Measurements from ENCODE around the gene MCM6. TPM values are rescaled to one million over a fixed set of nuclear protein-coding genes. Genes with fewer than 3 reads are reported as not detected.
A peak's percentile ranks its signal among the peaks of the same experiment; 100 is the strongest.
"Not testable (repeated sequence)": the region's sequence is repeated elsewhere in the genome, so short reads cannot be mapped to it uniquely, and the experiment has no call there.

MCM6 gene
- total and polyA plus RNA-seq, 11 donors: 1.0 to 16.1 (median 3.7) TPM

GRCh38 chr2:135797497-135798274 lies 78.6 kb downstream of the MCM6 start:
- peaks cover 0 to 11% (median 0%) of the 10 kb centered on the region in 12 donors for H3K4me1 ChIP-seq
- 25 to 40% (median 35%) methylated on average over 22 of the region's 22 CpGs for WGBS, 4 donors
- H3K4me3 ChIP-seq: no peak overlapping the region
- no peaks in the 10 kb centered on the region for H3K36me3 ChIP-seq
- no peak for TF ChIP-seq POLR2A (IDR thresholded peaks at IDR 0.05)
- TF ChIP-seq, protein P1, sequence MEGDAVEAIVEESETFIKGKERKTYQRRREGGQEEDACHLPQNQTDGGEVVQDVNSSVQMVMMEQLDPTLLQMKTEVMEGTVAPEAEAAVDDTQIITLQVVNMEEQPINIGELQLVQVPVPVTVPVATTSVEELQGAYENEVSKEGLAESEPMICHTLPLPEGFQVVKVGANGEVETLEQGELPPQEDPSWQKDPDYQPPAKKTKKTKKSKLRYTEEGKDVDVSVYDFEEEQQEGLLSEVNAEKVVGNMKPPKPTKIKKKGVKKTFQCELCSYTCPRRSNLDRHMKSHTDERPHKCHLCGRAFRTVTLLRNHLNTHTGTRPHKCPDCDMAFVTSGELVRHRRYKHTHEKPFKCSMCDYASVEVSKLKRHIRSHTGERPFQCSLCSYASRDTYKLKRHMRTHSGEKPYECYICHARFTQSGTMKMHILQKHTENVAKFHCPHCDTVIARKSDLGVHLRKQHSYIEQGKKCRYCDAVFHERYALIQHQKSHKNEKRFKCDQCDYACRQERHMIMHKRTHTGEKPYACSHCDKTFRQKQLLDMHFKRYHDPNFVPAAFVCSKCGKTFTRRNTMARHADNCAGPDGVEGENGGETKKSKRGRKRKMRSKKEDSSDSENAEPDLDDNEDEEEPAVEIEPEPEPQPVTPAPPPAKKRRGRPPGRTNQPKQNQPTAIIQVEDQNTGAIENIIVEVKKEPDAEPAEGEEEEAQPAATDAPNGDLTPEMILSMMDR (IDR thresholded peaks at IDR 0.05): peak; percentile 70 to 93 (median 88)
- H3K27ac ChIP-seq: peak overlapping the region in 1 of 12 donors; percentile 25
- intact Hi-C loops (cut with DNase I): loop anchor here in 2 of 10 donors (5.0 to 10.0 kb wide), 2 partner anchors 795 to 803 kb away; no protein-coding TSS in a partner anchor
- DNase-seq (peak; percentile 63 to 78 (median 74)), ATAC-seq (peak; percentile 48 to 85 (median 82))
- no peaks in the 10 kb centered on the region for H3K27me3 ChIP-seq
- peaks cover 0 to 17% (median 2%) of the 10 kb centered on the region in 12 donors for H3K9me3 ChIP-seq

- H3K27me3 ChIP-seq: no peaks in the 10 kb centered on the region
- H3K9me3 ChIP-seq: peaks cover 0 to 17% (median 2%) of the 10 kb centered on the region in 12 donors
- no peak for DNase-seq
- intact Hi-C loops (cut with DNase I): loop anchor here in 2 of 10 donors (5.0 to 10.0 kb wide), 2 partner anchors 794 to 802 kb away; no protein-coding TSS in a partner anchor
- peaks cover 0 to 11% (median 0%) of the 10 kb centered on the region in 12 donors for H3K4me1 ChIP-seq
- H3K4me3 ChIP-seq: no peak overlapping the region
- 92 to 97% (median 95%) methylated on average over 8 of the region's 8 CpGs for WGBS, 4 donors
- no peak for TF ChIP-seq POLR2A (IDR thresholded peaks at IDR 0.05)
- TF ChIP-seq, protein P1 (IDR thresholded peaks at IDR 0.05): no peak
- no peak overlapping the region for H3K27ac ChIP-seq
- no peaks in the 10 kb centered on the region for H3K36me3 ChIP-seq
- no peak for ATAC-seq
Observed at GRCh38 chr2:135796606-135797005, 79.6 kb downstream of the MCM6 start.

DNA sequence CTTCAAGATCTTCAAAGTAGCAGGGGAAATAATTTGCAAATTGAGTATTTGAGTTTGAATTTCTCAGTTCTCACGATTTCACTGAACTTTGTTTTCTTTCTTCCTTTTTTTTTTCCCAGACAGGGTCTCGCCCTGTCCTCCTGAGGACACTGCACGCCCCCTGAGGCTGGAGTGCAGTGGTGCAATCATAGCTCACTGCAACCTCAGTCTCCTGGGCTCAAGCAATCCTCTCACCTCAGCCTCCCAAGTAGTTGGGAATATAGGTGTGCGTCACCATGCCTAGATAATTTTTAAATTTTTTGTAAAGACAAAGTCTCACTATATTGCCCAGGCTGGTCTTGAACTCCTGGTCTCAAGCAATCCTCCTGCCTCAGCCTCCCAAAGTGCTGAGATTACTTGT lies 80.6 kb downstream of the MCM6 start:
- H3K9me3 ChIP-seq, DNase-seq, H3K27me3 ChIP-seq, H3K27ac ChIP-seq, H3K36me3 ChIP-seq, H3K4me3 ChIP-seq, ATAC-seq: not testable (repeated sequence)
- peaks cover 0 to 11% (median 0%) of the 10 kb centered on the region in 12 donors for H3K4me1 ChIP-seq
- WGBS, 4 donors: 83 to 89% (median 86%) methylated on average over 4 of the region's 4 CpGs
- intact Hi-C loops (cut with DNase I): loop anchor here in 3 of 10 donors (2.0 to 10.0 kb wide), 3 partner anchors 41 to 801 kb away; partner anchors contain the start of gene LCT (in 1 of the 3)

DNA sequence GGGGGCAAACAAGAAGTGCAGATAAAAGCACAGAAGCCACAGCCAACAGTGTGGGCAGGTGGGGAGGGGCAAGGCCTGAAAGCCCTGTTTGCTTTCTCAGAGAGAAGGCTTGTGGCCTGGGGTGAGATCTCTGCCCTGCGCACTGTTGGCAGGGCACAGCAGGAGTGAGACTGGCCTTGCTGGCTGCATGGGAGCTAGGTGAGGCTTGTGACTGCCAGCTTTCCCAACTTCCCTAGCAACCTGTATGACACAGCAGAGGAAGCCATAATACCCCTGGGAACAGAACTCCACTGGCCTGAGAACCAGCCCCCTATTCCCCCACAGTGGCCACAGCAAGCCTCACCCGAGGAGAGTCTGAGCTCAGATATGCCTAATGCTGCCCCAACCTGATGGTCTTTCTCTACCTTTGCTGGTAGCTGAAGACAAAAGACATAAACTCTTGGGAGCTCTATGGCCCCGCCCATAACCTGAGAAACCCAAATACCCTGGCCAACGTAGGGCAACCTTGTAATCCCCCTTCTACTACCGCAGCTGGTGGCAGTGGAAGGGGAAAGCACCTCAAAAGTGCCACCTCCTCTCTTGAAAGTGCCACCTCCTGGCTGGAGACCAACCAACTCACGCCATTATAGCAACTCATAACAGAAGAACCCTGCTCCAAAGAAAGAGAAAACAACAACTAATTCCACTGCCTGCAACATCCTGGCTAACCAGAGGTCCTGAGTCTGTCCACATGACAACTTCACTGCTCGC lies 83.7 kb downstream of the MCM6 start:
- Histone ChIP-seq H3K36me3 (peaks cover 0 to 13% (median 0%) of the 10 kb centered on the region in 9 donors), H3K9me3 (peaks cover 0 to 3% (median 0%) of the 10 kb centered on the region in 12 donors), H3K27me3 (no peaks in the 10 kb centered on the region), H3K4me1 (peaks cover 0 to 3% (median 0%) of the 10 kb centered on the region in 12 donors), H3K4me3 (no peak overlapping the region), H3K27ac (no peak overlapping the region)
- WGBS, 4 donors: 77 to 90% (median 85%) methylated on average over 7 of the region's 7 CpGs
- ATAC-seq: no peak
- intact Hi-C loops (cut with DNase I): loop anchor here in 1 of 10 donors (10.0 kb wide), 1 partner anchor 798 kb away; no protein-coding TSS in a partner anchor
- DNase-seq: no peak
- no peak for TF ChIP-seq POLR2A (IDR thresholded peaks at IDR 0.05)
- TF ChIP-seq, protein P1 (IDR thresholded peaks at IDR 0.05): no peak
